HG03558 (cell line): ENCODE measurements around the gene SNED1.
"Not testable (repeated sequence)": the region's sequence is repeated elsewhere in the genome, so short reads cannot be mapped to it uniquely, and the experiment has no call there.

Source experiments
- ATAC-seq: cut with Tn5 transposase; IDR thresholded peaks from one replicate; pipeline ENCODE4 v1.9.1; 2021; ENCODE audit warnings: moderate number of reproducible peaks; ENCODE audit not compliant: unreplicated experiment; ENCODE audit errors: extremely low read depth

SNED1 gene

DNA sequence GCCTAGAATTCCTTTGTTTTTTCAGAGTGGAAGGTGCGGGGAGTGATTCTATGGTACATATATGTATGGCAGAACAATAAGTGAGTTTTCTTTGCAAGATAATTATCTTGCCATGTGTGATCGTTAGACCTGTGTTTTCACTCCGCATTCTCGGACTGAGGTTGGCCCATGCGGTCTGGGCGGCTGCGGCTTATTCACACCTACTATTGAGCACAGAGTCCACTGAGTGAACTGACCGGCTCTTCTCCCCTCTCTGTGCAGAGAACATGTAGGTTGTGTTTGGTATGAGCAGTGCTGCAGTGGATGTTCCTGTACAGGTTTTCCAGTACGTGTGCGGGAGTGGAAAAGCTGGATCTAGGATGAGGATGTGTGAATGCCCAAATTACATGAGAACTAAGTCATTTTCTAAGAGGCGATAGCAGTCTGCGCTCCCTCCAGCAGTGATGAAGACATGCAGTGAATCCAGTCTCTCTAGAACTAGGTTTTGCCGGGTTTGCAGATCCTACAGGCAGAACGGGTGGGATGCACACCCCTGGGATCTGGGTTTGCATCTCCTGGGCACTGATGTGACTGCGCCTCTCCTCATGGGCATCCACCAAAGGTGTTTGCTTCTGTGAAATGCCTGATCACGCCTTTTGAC is 76.6 kb downstream of the SNED1 start:
- ATAC-seq = no peak

DNA sequence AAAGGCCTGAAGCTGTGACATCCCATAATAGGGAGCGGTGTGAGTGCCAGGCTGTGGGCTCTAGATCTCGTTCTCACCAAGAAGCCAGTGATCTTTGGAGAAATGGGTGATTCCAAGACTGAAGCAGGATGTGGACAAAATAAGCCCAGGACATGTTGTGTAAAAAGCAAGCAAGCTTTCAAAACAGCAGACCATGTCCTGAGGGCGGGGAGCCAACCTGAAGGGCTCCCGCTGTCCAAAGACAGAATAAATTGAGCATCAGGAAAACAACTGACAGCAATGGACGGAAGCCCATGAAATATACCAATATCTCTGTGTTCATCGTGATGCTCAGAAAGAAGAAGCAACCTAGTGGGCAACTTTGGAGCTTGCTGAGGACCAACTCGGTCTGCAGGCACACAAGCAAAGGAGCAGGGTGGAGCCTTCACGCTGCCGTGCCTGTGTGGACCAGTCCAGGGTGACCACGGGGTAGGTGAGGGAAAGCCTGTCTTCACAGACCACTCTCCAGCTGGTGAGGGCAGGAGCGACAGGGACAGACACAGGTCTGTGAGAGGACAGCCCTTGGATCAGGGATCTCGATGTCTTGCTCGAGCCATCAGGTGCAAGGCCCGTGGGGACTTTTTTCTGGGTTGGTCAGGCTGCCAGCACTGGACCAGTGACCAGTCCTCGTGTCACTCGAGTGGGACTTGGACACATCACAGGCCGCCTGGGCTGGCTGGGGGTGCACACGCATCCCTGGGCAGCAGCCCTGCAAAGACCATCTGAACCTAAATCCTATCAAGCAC is 82.2 kb downstream of the SNED1 start:
- ATAC-seq = no peak

DNA sequence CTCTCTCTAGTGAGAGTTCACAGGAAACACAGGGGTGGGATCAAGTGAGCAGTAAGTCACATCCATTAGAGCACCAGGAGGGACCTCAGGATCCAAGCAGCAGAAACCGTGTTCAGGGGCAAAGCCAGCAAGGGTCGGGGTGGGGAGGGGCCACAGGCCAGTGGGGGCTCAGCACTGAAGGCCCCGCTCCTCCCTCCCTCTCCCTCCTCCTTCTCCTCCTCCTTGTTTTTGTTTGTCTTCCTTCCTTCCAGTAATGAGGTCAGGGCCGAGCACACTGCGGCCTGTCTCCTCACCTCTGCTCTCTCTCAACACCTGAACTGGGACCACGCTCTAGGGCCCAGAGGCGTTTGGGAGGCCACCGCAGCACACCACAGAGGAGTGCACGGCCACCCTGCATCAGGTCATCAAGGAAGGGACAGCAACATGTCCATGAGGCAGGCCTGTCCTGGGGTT is 82.8 kb downstream of the SNED1 start:
- ATAC-seq = no peak

DNA sequence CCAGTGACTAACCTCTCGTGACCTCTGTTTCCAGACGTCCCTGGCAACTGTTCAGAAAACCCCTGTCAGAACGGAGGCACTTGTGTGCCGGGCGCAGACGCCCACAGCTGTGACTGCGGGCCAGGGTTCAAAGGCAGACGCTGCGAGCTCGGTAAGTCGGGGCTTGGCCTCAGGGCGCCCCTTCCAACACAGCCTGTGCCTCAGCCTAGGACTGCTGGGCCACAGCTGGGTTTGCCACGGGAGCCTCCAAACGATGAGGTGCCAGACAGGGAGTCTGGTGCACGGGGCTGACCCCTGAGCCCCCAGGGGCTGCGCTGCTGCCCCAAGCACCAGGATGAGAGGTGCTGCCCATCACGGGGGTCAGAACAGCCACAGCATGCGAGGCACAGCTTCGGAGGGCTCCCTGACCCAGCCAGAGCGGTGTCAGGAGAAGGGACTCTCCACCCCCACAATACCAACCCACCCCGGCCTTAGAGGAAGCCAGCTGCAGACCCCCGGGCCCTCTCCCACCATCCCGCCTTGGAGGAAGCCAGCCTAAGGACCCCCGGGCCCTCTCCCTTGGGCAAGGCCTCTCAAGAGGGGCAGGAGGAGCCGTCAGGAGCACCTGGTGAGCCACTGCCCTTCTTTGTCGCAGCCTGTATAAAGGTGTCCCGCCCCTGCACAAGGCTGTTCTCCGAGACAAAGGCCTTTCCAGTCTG is 83.4 kb downstream of the SNED1 start:
- ATAC-seq = no peak

DNA sequence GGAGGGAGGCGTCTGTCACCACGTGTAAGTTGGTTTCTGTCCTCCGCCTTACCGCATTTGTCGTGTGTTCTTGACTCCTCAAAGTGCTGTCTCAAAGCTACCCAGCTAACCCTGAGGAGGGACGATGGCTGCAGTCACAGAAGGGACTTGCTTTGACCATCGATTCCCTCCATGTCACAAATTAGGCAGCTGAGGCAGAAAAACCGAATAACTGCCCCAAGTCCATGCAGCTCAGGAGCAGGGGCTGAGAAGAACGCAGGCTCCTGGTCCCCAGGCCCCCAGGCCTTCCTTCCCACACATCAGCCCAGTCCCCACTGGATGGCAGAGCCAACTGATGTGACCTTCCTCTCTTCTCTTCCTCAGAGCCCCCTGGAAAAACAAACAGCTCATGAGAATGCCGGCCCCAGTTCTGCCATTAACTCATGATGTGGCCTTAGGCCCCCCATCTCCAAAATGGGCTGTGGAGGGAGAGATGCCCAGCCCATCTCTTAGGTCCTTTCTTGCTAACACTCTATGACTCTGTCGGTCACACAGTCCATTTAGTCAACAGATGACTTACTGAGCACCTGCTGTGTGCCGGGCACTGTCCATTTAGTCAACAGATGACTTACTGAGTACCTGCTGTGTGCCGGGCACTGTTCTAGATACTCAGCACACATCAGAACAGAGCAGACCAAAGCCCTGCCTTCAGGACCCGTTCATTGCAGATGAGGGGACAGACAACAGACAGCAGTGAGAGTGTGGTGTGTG is 84.1 kb downstream of the SNED1 start:
- ATAC-seq = no peak

DNA sequence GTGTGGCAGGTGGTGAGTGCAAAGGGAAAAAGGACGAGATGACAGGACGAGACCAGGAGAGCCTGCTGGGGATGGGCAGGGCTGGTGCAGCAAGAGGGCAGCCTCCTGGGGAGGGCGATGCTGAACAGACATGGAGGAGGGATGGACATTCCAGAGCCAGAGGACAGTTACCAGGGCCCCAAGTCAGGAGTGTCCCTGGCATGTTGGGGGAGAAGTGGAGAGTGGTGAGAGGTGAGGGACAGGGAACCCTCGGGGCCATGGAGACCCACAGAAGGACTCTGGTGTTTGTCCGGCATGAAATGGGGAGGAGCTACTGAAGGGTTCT is 84.6 kb downstream of the SNED1 start:
- ATAC-seq = no peak

DNA sequence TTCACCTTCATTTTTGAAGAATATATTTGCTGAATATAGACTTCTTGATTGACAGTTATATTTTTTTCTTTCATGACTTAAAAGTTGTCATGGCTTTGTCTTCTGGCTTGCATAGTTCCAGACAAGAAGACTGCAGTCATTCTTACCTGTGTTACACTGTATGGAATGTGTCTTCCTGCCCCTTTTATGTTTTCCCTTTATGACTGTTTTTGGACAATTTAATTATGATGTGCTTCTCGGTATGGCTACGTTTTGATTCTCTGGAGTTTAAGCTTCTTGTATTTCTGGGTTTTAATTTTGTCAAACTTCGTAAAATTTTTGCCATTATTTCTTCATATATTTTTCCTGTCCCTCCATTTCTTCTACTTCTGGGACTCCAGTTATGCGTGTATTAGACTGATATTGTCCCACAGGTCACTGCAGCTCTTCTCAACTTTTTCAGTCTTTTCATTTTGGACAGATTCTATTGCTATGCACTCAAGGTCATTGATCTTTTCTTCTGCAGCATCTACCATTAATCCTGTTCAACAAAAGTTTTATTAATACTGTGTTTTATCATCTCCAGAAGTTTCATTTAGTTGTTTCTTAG is 86.5 kb downstream of the SNED1 start:
- ATAC-seq = no peak

DNA sequence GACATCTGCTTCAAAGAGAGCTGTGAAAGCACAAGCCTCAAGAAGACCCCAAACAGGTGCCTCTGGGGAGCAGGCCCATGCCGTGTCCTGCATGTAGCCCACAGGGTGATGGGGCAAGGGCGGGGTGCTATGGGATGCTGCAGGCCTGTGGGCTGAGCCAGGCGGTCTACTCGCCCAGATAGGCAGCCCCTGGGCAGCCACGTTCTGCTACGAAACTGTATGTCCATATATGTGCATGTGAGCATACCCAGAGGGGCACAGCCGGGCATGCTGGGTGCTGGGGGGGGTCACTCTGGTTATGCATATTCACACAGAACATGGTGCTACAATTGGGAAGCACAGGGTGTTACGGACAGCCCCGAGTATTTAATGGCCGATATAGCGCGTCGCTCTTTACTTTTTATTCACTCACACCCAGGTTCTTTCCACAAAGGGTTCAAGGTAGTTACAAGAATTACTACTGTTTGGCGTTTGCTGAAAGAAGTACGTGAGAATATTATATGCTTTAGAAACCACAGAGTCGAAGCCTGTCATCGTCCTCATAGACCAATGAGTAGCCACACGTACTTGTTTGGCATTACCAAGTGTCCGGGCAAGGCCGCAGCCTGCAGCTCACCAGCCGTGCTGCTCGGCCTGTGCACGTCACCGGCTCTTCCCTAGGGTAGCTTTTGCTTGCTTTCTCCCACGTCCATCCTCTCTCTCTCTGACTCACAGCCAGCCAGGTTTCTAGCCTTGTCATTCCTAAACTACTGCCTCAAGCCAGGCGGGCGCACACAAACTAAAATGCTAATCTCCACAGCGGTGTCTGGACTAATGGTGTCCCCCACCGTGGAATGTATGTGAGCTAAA is 89.2 kb downstream of the SNED1 start:
- ATAC-seq = no peak

DNA sequence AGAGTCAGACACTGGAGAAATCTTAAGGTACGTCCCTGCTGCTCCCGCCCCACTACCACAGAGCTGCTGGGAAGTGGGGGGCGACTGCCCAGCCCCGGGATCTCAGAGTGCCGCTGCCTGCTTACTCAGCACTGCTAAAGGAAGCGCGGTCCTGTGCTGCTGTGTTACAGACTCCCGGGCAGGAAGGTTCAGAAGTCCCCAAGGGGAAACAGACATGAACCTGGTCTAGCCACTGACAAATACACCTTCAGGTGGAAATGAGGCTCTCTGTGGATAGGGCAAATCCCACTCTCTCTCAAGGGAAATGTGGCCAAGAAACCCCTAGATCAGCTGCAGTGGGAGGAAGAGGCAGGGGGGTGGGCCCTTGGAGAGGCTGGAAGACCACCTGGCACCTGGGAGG is 90.0 kb downstream of the SNED1 start:
- ATAC-seq = no peak

DNA sequence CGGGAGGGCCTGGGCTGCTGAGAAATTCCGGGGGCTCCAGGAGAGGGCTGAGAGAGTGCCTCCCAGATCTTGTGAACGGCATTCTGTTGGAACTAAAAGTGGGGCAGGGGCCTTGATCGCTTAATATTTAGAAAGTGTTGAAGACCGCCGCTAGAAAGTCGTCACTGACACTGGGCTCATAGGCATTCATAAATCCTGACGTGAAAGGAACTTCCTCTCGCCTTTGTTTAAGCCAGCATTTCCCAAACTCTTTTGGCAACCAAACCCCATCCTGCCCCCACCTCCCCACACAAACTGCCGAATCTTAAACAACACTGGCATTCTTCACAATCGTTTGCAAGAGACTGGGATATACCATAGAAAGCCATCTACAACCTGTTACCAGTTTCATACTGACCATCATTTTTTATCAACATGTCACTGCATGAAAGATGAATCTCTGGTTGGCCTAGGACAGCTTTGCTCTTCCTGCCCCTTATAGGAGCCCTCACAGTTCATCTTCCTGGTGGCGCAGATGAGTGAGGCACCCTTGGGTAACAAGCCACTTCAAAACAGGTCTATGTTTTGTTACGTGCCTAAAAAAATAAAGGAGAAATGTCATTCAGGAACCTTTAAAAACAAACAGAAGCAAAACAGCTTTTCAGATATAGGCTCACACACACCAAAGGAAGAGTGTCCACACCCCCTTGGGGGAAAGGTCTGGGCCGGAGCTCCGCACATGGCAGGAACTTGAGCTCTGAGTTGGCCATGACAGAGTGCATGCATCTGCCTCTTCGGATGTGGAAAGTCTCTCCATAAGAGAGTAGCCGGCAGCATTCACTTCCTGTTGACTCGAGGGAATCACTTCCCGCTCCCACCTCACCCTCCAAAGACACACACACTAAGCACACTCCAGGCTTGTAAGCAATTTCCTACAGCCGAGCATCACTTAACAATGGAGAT is 90.6 kb downstream of the SNED1 start:
- no peak for ATAC-seq

DNA sequence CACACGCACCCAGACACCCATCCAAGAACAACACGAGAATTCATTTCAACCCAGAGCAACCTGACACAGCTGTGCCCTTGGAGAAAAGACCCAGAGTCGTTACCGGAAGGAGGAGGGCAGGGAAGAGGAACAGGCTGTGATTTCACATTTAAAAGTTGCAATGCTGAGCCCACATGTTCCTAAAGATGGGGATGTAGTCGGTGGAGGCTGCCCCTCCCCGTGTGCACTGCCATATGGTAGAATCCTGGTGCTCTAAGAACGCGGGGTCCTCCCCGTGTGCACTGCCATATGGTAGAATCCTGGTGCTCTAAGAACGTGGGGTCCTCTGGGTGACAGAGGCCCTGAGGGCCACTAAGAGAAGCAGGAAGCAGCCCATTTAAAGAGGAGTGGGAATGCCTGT is 92.8 kb downstream of the SNED1 start:
- ATAC-seq = no peak

DNA sequence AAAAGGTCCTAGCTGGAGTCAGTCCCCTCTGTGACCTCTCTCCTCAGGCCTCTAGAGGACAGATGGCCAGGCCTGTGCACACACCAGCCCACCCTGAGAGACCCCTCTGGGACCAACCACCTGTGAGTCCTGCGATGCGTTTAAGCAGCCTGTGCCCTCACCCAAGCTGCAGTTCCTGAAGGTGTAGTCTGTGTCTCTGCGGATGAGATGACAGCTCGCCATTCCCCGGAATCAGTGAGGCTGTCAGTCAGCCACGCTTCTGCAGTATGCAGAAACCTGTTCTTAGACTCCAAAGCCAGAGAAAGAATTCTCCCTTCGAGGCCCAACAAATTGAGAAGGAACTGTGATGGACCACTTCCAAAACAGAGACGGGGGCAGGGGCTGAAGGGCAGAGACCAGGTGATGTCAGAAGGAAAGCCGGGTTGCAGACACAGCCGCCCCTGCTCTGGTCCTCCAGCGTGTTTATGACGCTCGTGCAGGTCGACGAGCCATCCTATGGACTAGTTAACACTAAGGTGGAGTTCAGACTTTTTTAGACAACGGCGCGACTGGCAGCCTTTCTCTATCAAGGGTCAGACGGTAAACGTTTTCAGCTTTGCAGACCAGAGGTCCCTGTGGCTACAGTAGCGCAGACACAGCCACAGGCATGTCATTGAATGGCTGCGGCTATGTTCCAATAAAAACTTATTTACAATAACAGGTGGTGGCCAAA is 93.5 kb downstream of the SNED1 start:
- ATAC-seq = no peak

DNA sequence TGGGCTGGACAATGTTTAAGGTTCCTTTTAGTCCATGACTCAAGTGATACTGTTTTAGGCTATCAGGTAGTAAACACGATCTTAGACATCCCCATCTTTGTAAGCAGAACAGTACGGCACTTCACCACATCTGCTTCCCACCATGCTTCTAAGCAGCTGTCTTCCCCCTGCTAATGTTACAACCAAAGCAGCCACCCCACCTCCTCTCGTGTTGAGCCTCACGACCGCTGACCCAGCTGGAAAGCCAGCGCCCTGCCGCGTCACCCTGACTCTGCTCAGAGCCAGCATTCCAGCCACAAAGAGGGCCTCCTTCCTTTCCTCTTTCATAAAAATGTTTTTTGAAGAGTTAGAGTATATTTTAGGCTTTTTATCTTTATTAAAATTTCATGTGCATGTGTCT is 94.3 kb downstream of the SNED1 start:
- ATAC-seq = no peak

DNA sequence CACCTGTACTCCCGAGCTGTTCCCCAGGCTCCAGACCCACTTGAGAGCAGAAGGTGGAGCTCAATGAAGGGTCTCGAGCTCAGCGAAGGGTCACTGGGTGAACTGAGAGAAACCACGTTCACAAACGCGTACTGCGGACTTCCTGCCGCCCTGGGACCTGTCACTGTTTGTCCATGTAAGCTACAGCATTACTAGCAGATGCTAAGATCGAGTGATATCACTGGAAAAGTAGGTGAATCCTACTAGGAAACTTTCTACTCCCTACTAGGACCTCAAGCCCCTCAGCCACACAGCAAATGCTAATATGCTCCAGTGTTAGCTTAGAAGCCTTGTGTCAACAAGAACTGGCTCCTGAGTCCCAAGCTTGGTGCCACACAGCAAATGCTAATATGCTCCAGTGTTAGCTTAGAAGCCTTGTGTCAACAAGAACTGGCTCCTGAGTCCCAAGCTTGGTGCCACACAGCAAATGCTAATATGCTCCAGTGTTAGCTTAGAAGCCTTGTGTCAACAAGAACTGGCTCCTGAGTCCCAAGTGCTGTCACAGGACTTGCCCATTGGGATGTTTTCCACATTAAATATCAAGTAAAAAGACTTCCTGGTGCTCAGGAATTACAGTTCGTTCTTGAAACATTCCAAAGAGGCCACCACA is 94.8 kb downstream of the SNED1 start:
- not testable (repeated sequence) for ATAC-seq

DNA sequence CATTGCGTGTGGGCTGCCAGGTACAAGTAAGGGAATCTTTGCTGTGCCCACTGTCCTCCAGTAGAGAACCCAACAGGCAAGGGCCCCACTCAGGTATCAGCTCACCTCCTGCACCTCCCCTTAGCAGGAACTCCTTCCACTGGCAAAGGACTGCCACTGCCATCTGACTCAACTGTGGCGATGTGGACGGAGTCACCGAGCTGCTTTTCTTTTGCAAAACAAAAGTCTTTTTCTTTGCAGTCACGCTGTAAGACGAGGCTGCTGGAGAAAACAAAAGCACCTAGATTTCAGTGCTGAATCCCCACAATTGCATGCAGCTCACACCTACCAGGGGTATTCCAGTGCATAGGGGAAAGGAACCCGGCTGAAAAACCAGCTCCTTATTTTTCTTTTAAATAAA is 95.8 kb downstream of the SNED1 start:
- no peak for ATAC-seq

DNA sequence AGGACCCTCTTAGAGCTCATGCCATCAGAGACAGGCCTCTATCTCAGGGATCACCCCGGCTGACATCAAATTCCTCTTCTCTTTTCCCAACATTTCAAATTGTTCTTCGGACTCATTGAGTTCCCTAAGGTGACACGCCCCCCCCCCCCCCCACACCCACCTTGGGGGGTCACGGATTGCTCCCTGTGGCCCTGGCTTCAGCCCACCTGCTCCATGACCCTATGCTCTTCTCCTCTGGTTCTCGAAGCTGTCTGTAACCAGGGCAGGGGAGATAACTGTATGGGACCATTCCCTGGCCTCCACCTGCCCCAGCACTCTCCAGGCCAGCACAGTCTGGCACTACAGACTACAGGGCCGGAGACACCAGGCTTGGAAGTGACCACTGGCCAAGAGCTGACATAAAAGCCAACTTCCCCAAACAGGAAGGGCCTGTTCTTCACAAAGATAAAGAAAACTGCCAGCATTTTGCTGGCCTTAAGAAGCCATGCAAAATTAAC is 96.6 kb downstream of the SNED1 start:
- ATAC-seq = no peak

DNA sequence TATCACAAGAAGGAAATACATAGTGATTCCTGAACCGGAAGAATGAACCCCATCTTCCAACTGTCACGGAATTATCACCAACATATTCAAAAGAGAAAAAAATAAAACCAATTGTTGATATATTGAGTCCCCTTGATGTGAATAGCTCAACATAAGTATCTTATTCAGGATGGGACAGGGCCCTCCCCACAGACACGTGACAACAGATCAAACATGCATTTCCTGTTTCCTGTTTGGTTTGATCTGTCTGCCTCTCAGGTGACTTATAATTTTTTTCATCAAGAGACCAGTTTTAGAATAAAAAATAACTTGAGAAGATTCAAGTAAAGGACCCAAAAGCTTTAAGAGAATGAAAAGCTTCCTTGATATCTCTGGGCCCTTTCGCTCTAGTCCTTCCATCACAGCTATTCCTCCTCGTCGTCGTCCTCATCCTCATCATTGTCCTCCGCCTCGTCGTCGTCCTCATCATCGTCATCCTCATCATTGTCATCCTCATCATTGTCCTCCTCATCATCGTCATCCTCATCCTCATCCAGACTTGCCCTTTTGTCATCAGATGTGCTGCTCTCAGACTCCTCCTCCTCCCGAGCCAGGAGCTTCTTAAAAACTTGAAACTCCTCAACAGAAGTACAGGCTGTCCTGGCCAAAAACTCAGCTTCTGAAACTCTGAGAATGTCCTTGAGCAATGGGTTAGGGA is 97.3 kb downstream of the SNED1 start:
- ATAC-seq = no peak
